NCI-H748 treated with DMSO at 0.1 percent for 48 hours (cell line): Measurements from ENCODE around the gene SLC29A3.
"Not testable (repeated sequence)": the region's sequence is repeated elsewhere in the genome, so short reads cannot be mapped to it uniquely, and the experiment has no call there.

Experiments
- DNase-seq: peaks from one replicate; lab custom pipeline; 2025; lab: John Stamatoyannopoulos, UW

Gene SLC29A3

GRCh38 chr10:71283876-71284275, 35.2 kb upstream of the SLC29A3 start:
- no peak for DNase-seq

- no peak for DNase-seq
These were observed 34.4 kb upstream of the SLC29A3 start for GRCh38 chr10:71284544-71285179.

GRCh38 chr10:71285180-71285545, 33.9 kb upstream of the SLC29A3 start:
- DNase-seq = no peak

- DNase-seq = no peak
These were observed 33.1 kb upstream of the SLC29A3 start for GRCh38 chr10:71285986-71286385.

- no peak for DNase-seq
These were observed 32.4 kb upstream of the SLC29A3 start for GRCh38 chr10:71286521-71287294.

- no peak for DNase-seq
These were observed 31.6 kb upstream of the SLC29A3 start for GRCh38 chr10:71287456-71287855.

GRCh38 chr10:71288461-71288860, 30.6 kb upstream of the SLC29A3 start:
- no peak for DNase-seq

GRCh38 chr10:71289421-71290130, 29.5 kb upstream of the SLC29A3 start:
- no peak for DNase-seq

GRCh38 chr10:71290331-71290730, 28.7 kb upstream of the SLC29A3 start:
- DNase-seq = no peak

GRCh38 chr10:71290806-71291527, 28.1 kb upstream of the SLC29A3 start:
- no peak for DNase-seq

GRCh38 chr10:71291528-71291900, 27.5 kb upstream of the SLC29A3 start:
- DNase-seq = no peak

- DNase-seq = no peak
These were observed 26.2 kb upstream of the SLC29A3 start for GRCh38 chr10:71292624-71293445.

GRCh38 chr10:71293446-71294084, 25.5 kb upstream of the SLC29A3 start:
- DNase-seq = no peak

GRCh38 chr10:71294091-71294561, 24.9 kb upstream of the SLC29A3 start:
- DNase-seq = no peak

- no peak for DNase-seq
These were observed 24.2 kb upstream of the SLC29A3 start for GRCh38 chr10:71294856-71295255.

GRCh38 chr10:71295641-71296040, 23.4 kb upstream of the SLC29A3 start:
- no peak for DNase-seq

GRCh38 chr10:71296086-71296485, 23.0 kb upstream of the SLC29A3 start:
- no peak for DNase-seq

- not testable (repeated sequence) for DNase-seq
These were observed 22.2 kb upstream of the SLC29A3 start for GRCh38 chr10:71296811-71297210.

- DNase-seq = no peak
These were observed 21.7 kb upstream of the SLC29A3 start for GRCh38 chr10:71297343-71297742.

- no peak for DNase-seq
These were observed 19.8 kb upstream of the SLC29A3 start for GRCh38 chr10:71299071-71299785.
